ENCODE results near the gene PPP2R1A. TPM values are rescaled to one million over a fixed set of nuclear protein-coding genes. Genes with fewer than 3 reads are reported as not detected.

The PPP2R1A gene
- total RNA-seq, 1 donor from 2014 or later = 332 TPM

DNA sequence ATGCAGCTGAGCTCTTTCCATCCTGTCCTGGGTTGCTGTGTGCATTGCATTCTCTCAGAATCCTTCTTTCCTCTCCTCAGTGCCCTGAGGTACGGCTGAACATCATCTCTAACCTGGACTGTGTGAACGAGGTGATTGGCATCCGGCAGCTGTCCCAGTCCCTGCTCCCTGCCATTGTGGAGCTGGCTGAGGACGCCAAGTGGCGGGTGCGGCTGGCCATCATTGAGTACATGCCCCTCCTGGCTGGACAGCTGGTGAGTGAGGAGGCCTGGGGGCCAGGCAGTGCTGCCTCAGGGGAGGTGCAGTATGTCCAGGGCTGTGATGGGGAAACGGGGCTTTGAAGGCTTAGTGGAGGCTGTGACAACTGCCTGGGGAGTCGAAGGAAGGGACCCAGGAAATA is 29.8 kb downstream of the PPP2R1A start:
- Mint-ChIP-seq H3K4me1 (ENCODE audit: low read depth, unreplicated experiment) (no peaks in the 10 kb centered on the region), H3K9me3 (ENCODE audit: unreplicated experiment) (no peaks in the 10 kb centered on the region), H3K27ac (ENCODE audit: unreplicated experiment) (no peak overlapping the region), H3K27me3 (ENCODE audit: low read depth, unreplicated experiment) (no peaks in the 10 kb centered on the region), H3K36me3 (ENCODE audit: low read depth, unreplicated experiment) (peaks cover 50% of the 10 kb centered on the region), H3K4me3 (ENCODE audit: unreplicated experiment) (no peak overlapping the region)
- Histone ChIP-seq H3K27ac (ENCODE audit: low read depth, low read length) (no peak overlapping the region), H3K27me3 (ENCODE audit: insufficient read depth, low read length) (no peaks in the 10 kb centered on the region), H3K4me3 (ENCODE audit: insufficient read depth, low read depth, low read length) (no peak overlapping the region), H3K79me2 (ENCODE audit: insufficient read depth, low read length) (peaks cover 7% of the 10 kb centered on the region), H3K4me1 (ENCODE audit: insufficient read depth, low read length) (no peaks in the 10 kb centered on the region), H2AFZ (ENCODE audit: low read depth, low read length) (no peak overlapping the region), H3K9ac (ENCODE audit: low read length) (no peak overlapping the region), H4K20me1 (ENCODE audit: insufficient read depth, low read length) (peaks cover 33% of the 10 kb centered on the region), H3K4me2 (ENCODE audit: low read length) (no peak overlapping the region), H3K9me3 (ENCODE audit: insufficient read depth, low read depth, low read length) (no peaks in the 10 kb centered on the region), H3K36me3 (ENCODE audit: insufficient read depth, low read length) (peaks cover 82% of the 10 kb centered on the region)
- DNase-seq (ENCODE audit: low read depth) (no peak), FAIRE-seq (no peak)
- TF ChIP-seq, protein P1, sequence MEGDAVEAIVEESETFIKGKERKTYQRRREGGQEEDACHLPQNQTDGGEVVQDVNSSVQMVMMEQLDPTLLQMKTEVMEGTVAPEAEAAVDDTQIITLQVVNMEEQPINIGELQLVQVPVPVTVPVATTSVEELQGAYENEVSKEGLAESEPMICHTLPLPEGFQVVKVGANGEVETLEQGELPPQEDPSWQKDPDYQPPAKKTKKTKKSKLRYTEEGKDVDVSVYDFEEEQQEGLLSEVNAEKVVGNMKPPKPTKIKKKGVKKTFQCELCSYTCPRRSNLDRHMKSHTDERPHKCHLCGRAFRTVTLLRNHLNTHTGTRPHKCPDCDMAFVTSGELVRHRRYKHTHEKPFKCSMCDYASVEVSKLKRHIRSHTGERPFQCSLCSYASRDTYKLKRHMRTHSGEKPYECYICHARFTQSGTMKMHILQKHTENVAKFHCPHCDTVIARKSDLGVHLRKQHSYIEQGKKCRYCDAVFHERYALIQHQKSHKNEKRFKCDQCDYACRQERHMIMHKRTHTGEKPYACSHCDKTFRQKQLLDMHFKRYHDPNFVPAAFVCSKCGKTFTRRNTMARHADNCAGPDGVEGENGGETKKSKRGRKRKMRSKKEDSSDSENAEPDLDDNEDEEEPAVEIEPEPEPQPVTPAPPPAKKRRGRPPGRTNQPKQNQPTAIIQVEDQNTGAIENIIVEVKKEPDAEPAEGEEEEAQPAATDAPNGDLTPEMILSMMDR (IDR thresholded peaks at IDR 0.05; ENCODE audit: insufficient read depth, low read depth, low read length) = no peak
- no peak for TF ChIP-seq EZH2 (IDR thresholded peaks at IDR 0.05; ENCODE audit: insufficient read depth, low read length)

DNA sequence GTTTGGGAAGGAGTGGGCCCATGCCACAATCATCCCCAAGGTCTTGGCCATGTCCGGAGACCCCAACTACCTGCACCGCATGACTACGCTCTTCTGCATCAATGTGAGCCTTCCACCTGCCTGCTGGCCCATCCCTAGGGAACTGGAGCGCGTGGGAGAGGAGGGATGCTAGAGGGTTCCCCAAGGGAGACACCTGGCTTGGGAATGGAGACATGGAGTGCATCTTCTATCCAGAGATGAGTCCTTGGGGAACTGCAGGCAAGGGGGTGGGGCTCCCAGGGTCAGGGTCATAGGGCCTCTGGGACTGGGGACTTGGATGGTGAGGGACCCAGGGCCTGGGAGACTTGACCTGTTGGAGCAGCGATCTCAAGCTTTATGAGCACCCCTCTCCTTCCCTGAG is 31.2 kb downstream of the PPP2R1A start:
- Mint-ChIP-seq H3K27me3 (ENCODE audit: low read depth, unreplicated experiment) (no peaks in the 10 kb centered on the region), H3K4me1 (ENCODE audit: low read depth, unreplicated experiment) (no peaks in the 10 kb centered on the region), H3K36me3 (ENCODE audit: low read depth, unreplicated experiment) (peaks cover 50% of the 10 kb centered on the region), H3K4me3 (ENCODE audit: unreplicated experiment) (no peak overlapping the region), H3K9me3 (ENCODE audit: unreplicated experiment) (no peaks in the 10 kb centered on the region), H3K27ac (ENCODE audit: unreplicated experiment) (no peak overlapping the region)
- no peaks in the 10 kb centered on the region for H3K9me3 ChIP-seq (ENCODE audit: insufficient read depth, low read depth, low read length)
- H3K27me3 ChIP-seq (ENCODE audit: insufficient read depth, low read length) = no peaks in the 10 kb centered on the region
- no peak overlapping the region for H2AFZ ChIP-seq (ENCODE audit: low read depth, low read length)
- H3K4me1 ChIP-seq (ENCODE audit: insufficient read depth, low read length) = no peaks in the 10 kb centered on the region
- H4K20me1 ChIP-seq (ENCODE audit: insufficient read depth, low read length) = peaks cover 33% of the 10 kb centered on the region
- no peak overlapping the region for H3K4me2 ChIP-seq (ENCODE audit: low read length)
- H3K36me3 ChIP-seq (ENCODE audit: insufficient read depth, low read length) = peaks cover 80% of the 10 kb centered on the region
- DNase-seq (ENCODE audit: low read depth) = no peak
- no peak for FAIRE-seq
- H3K27ac ChIP-seq (ENCODE audit: low read depth, low read length) = no peak overlapping the region
- no peak overlapping the region for H3K9ac ChIP-seq (ENCODE audit: low read length)
- peaks cover 7% of the 10 kb centered on the region for H3K79me2 ChIP-seq (ENCODE audit: insufficient read depth, low read length)
- TF ChIP-seq, protein P1 (IDR thresholded peaks at IDR 0.05; ENCODE audit: insufficient read depth, low read depth, low read length) = no peak
- no peak for TF ChIP-seq EZH2 (IDR thresholded peaks at IDR 0.05; ENCODE audit: insufficient read depth, low read length)
- H3K4me3 ChIP-seq (ENCODE audit: insufficient read depth, low read depth, low read length) = no peak overlapping the region

DNA sequence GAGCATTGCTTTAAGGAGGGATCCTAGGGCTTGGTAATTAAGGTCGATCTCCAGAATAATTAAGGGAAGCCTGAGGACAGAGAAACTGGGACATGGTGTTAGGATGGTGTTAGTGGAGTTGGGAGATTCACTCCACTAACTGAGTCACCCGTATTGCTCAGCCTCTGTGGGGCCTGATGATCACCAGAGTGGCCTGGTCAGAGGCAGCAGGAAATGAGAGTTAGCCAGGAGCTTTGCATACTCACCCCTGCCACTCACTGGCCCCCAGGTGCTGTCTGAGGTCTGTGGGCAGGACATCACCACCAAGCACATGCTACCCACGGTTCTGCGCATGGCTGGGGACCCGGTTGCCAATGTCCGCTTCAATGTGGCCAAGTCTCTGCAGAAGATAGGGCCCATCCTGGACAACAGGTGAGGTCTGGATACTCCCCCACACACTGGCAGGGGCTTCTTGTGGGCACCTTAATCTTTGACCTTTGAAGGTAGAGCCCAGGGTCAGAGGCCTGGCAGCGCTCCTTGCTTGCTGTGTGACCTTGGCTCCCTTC is 32.1 kb downstream of the PPP2R1A start:
- H3K27ac Mint-ChIP-seq (ENCODE audit: unreplicated experiment) = no peak overlapping the region
- no peaks in the 10 kb centered on the region for H3K9me3 Mint-ChIP-seq (ENCODE audit: unreplicated experiment)
- DNase-seq (ENCODE audit: low read depth) (no peak), FAIRE-seq (no peak)
- no peaks in the 10 kb centered on the region for H3K4me1 Mint-ChIP-seq (ENCODE audit: low read depth, unreplicated experiment)
- Histone ChIP-seq H3K4me1 (ENCODE audit: insufficient read depth, low read length) (no peaks in the 10 kb centered on the region), H2AFZ (ENCODE audit: low read depth, low read length) (no peak overlapping the region), H3K4me3 (ENCODE audit: insufficient read depth, low read depth, low read length) (peak overlapping the region; percentile 5), H3K79me2 (ENCODE audit: insufficient read depth, low read length) (peaks cover 3% of the 10 kb centered on the region), H3K9me3 (ENCODE audit: insufficient read depth, low read depth, low read length) (no peaks in the 10 kb centered on the region), H3K9ac (ENCODE audit: low read length) (no peak overlapping the region), H3K4me2 (ENCODE audit: low read length) (no peak overlapping the region), H4K20me1 (ENCODE audit: insufficient read depth, low read length) (peaks cover 33% of the 10 kb centered on the region), H3K36me3 (ENCODE audit: insufficient read depth, low read length) (peaks cover 82% of the 10 kb centered on the region), H3K27me3 (ENCODE audit: insufficient read depth, low read length) (no peaks in the 10 kb centered on the region), H3K27ac (ENCODE audit: low read depth, low read length) (no peak overlapping the region)
- no peaks in the 10 kb centered on the region for H3K27me3 Mint-ChIP-seq (ENCODE audit: low read depth, unreplicated experiment)
- TF ChIP-seq, protein P1 (IDR thresholded peaks at IDR 0.05; ENCODE audit: insufficient read depth, low read depth, low read length) = no peak
- no peak for TF ChIP-seq EZH2 (IDR thresholded peaks at IDR 0.05; ENCODE audit: insufficient read depth, low read length)
- peaks cover 55% of the 10 kb centered on the region for H3K36me3 Mint-ChIP-seq (ENCODE audit: low read depth, unreplicated experiment)
- H3K4me3 Mint-ChIP-seq (ENCODE audit: unreplicated experiment) = no peak overlapping the region

Data from astrocyte (in vitro differentiated cells and primary cell).